ENCODE data around the gene RAB3A. TPM values are rescaled to one million over a fixed set of nuclear protein-coding genes. Genes with fewer than 3 reads are reported as not detected.

The RAB3A gene
- total RNA-seq, 1 donor from 2014 or later, result 42.0 TPM

DNA sequence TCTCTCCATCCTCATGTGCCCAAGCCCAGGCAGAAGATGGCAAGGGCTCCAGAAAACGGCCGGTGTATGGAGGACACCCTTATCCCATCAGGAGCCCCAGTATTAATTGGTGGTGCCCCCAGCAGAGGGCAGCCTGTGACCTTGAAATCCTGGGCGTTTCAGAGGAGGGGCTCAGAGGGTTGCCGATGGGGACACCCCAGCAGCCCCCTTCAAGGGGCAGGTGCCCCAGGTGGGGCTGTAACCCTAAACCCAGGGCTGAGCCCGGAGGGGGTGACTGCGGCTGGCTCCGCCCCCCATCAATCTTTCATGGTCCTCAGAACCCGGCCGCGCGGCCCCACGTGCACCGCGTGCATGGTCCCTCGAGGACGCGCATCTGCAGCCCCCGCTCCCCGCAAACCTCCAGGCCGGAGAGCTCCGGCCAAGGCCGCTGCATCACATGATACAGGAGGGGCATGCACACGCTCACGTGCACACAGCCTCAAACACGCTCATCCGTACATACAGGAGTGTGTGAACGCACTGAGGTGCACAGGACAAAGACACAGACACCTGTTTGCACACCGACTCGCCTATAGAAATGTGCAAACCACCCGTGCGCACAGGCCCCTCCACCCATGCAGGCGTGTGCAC is 949 bp downstream of the RAB3A start:
- FAIRE-seq (no peak), DNase-seq (ENCODE audit: low spot score in 2 of 2) (peak in 1 of 2 donors; percentile 40)

- DNase-seq (ENCODE audit: low spot score in 2 of 2) (no peak), FAIRE-seq (no peak)
Measured at GRCh38 chr19:18202397-18202777, 1.5 kb downstream of the RAB3A start.

DNA sequence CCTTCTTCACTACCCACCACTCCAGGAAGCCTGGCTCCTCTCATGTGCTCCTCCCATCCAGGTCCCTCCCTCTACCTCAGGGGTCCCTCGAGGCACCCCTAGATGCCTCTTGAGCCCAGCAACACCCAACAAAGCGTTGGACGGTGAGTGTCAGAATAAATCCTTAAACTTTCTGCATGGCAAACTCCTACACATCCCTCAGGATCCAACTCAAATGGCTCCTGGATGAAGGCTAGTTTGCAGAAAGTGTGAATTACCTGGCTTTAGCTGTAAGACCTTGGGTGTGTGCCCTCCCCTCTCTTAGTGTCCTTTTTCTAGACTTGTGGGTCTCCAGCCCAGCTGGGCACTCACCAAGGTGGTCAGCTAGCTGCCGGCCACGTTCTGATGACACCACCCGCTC is 5.5 kb downstream of the RAB3A start:
- DNase-seq (ENCODE audit: low spot score in 2 of 2), result no peak
- FAIRE-seq, result no peak

- no peak for FAIRE-seq
- DNase-seq (ENCODE audit: low spot score in 2 of 2), result no peak
Measured at GRCh38 chr19:18197941-18198340, 5.9 kb downstream of the RAB3A start.

- FAIRE-seq, result no peak
- DNase-seq (ENCODE audit: low spot score in 2 of 2), result no peak
Measured at GRCh38 chr19:18197306-18197705, 6.5 kb downstream of the RAB3A start.

- DNase-seq (ENCODE audit: low spot score in 2 of 2) (no peak), FAIRE-seq (no peak)
Measured at GRCh38 chr19:18196511-18196845, 7.4 kb downstream of the RAB3A start.

GRCh38 chr19:18194554-18195238 is 9.1 kb downstream of the RAB3A start:
- no peak for FAIRE-seq
- DNase-seq (ENCODE audit: low spot score in 2 of 2), result no peak

GRCh38 chr19:18194181-18194530 is 9.7 kb downstream of the RAB3A start:
- FAIRE-seq (no peak), DNase-seq (ENCODE audit: low spot score in 2 of 2) (no peak)

GRCh38 chr19:18193388-18194180 is 10.3 kb downstream of the RAB3A start:
- FAIRE-seq (no peak), DNase-seq (ENCODE audit: low spot score in 2 of 2) (no peak)

- peak; percentile 99 for FAIRE-seq
- DNase-seq (ENCODE audit: low spot score in 2 of 2), result peak; percentile 92 to 93
Measured at GRCh38 chr19:18192673-18193387, 11.0 kb downstream of the RAB3A start, which contains the start of gene MPV17L2. TSS of gene MPV17L2 (plus strand) at chr19:18193218. CDS start at chr19:18193282, 64 bp downstream.

DNA sequence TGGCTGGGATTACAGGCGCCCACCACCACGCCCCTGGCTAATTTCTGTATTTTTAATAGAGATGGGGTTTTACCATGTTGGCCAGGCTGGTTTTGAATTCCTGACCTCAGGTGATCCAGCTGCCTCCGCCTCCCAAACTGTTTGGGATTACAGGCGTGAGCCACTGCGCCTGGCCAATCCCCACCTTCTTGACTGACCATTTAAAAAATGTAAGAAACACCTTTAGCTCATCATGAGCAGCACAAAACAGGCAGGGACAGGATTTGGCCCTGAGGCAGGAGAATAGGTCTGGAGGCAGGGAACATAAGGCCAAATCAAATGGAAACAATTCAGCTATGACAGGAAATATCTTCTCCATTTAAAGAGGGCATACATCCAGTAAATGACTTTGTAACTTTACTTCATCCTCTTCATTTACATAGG is 12.2 kb downstream of the RAB3A start:
- FAIRE-seq (no peak), DNase-seq (ENCODE audit: low spot score in 2 of 2) (no peak)

GRCh38 chr19:18190278-18190677 is 13.6 kb downstream of the RAB3A start:
- FAIRE-seq (no peak), DNase-seq (ENCODE audit: low spot score in 2 of 2) (no peak)

- FAIRE-seq (no peak), DNase-seq (ENCODE audit: low spot score in 2 of 2) (no peak)
Measured at GRCh38 chr19:18185538-18185937, 18.3 kb downstream of the RAB3A start.

DNA sequence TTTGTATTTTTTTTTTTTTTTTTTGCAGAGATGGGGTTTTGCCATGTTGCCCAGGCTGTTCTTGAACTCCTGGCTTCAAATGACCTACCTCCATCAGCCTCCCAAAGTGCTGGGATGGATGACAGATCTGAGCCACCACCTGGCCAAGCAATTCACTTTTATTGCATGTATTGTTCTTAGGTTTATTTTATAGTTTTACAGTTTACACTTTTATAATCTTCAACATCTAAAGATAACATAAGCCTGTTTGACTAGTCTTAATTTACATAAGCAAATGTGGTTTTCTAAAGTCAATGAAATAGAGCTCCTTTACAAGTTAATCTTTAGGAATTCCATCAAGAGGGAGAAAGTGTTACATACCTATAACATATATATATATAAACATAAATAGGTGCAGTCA is 20.3 kb downstream of the RAB3A start:
- DNase-seq (ENCODE audit: low spot score in 2 of 2), result no peak

GRCh38 chr19:18179957-18180356 is 23.9 kb downstream of the RAB3A start:
- no peak for FAIRE-seq

More for the DNA sequence above, 20.3 kb downstream of the RAB3A start:
- no peak for FAIRE-seq

GRCh38 chr19:18176367-18177310 is 27.2 kb downstream of the RAB3A start:
- peak in 1 of 2 donors; percentile 2 for DNase-seq (ENCODE audit: low spot score in 2 of 2)
- no peak for FAIRE-seq

More at GRCh38 chr19:18179957-18180356, 23.9 kb downstream of the RAB3A start:
- DNase-seq (ENCODE audit: low spot score in 2 of 2), result peak in 1 of 2 donors; percentile 1

- DNase-seq (ENCODE audit: low spot score in 2 of 2), result peak in 1 of 2 donors; percentile 6
- no peak for FAIRE-seq
Measured at GRCh38 chr19:18174983-18175382, 28.9 kb downstream of the RAB3A start.

DNA sequence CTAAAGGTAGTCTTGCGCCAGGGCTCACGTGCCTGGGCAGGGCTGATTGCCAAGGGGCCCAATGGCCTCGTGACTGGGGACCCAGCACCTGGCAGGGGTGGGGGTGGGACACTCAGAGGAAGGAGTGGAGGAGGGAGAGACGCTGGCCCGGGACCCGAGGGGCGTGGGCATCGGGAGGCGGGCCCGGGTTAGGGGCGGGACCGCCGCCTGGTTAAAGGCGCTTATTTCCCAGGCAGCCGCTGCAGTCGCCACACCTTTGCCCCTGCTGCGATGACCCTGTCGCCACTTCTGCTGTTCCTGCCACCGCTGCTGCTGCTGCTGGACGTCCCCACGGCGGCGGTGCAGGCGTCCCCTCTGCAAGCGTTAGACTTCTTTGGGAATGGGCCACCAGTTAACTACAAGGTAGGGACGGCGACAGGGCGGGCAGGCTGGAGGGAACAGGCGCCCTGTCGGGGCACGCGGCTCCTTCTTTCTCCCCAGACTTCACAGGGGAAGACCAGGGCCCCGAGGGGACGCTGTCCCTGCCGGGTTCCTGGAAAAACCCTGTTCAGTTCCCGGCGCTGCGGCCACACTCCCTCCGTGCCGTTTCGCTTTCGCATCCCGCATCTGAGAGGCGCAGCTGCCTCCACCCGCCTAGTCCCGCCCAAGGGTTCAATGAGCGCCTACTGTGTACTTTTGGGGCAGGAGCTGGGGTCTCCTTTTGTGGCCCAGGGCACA is 30.1 kb downstream of the RAB3A start, which contains the start of gene IFI30:
Gene IFI30, plus strand, starts transcription at position 242 of the 717 bp plus-strand sequence. Its CDS starts 29 bp downstream, at position 271.
- no peak for FAIRE-seq

DNA sequence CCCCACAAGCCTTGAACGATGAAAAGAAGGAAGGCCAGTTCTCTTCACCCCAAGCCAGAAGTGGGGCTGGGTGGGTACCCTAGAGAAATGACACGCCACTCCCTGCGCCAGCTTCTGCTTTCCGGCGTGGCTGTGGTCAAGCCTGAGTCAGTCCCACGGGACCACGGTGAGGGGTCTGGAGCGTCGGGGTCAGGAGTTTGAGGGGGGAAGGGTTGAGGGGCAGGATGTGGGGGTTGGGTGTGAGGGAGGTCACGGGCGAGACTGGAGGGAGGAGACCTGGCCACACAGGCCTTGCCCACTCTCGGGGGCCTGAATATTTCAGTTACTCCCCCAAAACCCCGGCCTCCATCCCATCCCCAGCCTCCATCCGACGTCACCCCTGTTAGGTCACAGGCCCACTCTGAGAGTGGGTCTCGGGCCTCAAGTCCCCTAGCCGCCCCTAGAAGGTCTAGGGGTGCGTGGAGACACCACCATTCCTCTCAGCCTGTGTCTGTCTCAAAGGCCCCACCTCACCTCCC is 30.7 kb downstream of the RAB3A start:
- DNase-seq (ENCODE audit: low spot score in 2 of 2) (peak in 1 of 2 donors; percentile 29), FAIRE-seq (no peak)

More for the DNA sequence above, 30.1 kb downstream of the RAB3A start, which contains the start of gene IFI30:
- peak; percentile 53 to 80 for DNase-seq (ENCODE audit: low spot score in 2 of 2)

Measured in frontal cortex (tissue), 4 donors.